Activated naive CD8-positive, alpha-beta T cell treated with anti-CD3 and anti-CD28 coated beads, Interleukin-2, amount 50 U/mL, for 24 hours (primary cell): ENCODE results near the gene ATP5PO.
A peak's percentile ranks its signal among the peaks of the same experiment; 100 is the strongest.

Source experiments
- ATAC-seq: fragments of 150-1000 bp; cut with Tn5 transposase; one replicate; pipeline ENCODE4 v1.10.0; 2021
- DNase-seq: peaks from one replicate; pipeline ENCODE4 v3.0.0; 2021
- H3K27ac Mint-ChIP-seq: one replicate; pipeline ENCODE4 v1.8.0; 2021; ENCODE audit warnings: mild to moderate bottlenecking, mixed read lengths
- H3K27me3 Mint-ChIP-seq: one replicate; pipeline ENCODE4 v1.8.0; 2021; ENCODE audit warnings: mixed read lengths
- H3K36me3 Mint-ChIP-seq: one replicate; pipeline ENCODE4 v1.8.0; 2021; ENCODE audit warnings: low read depth, mixed read lengths
- H3K4me1 Mint-ChIP-seq: one replicate; pipeline ENCODE4 v1.8.0; 2021; ENCODE audit warnings: mixed read lengths
- H3K4me3 Mint-ChIP-seq: one replicate; pipeline ENCODE4 v1.8.0; 2021; ENCODE audit warnings: mild to moderate bottlenecking, moderate library complexity, mixed read lengths
- H3K9me3 Mint-ChIP-seq: one replicate; pipeline ENCODE4 v1.8.0; 2021; ENCODE audit warnings: mixed read lengths

The ATP5PO gene

DNA sequence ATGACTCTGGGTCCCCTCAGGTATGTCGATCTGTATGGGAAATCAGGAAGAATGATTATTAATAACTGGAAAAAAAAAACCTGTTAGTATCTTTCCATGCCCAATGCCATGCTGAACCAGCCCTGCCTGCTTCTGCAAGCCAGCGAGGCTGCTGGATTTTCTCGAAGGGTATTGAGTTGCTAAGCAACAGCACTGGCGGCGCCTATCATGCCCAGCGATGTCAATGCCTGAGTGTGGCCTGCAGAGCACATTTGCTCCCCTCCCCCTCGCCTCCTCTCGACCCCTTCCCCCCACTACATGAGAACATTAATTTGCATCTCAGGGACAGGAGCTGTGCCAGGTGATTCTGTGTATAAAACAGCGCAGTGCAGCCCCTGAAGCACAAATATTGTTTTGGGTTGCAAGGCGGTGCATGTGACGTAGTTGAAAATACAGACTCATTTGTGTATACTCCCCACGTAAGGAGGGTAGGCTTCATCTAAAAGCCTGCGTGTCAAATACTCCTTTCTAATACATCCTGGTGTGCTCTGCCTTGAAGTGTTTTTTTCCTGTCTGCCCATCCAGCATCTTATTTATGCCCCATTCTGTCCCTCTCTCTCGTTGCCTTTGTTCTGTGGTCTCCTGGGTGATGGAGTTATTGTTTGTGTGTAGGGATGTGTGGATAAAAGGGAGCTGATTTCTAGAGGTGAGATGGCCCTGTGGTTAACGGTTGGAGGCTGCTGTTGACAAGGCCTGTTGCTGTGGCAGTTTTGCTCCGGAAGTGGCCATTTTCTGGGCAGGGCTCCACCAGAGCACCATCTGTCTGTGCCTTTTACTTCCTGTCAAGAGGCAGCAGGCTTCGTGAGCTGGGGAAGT is 32.7 kb upstream of the ATP5PO start:
- Mint-ChIP-seq H3K4me3 (peak overlapping the region; percentile 72), H3K36me3 (peaks cover 26% of the 10 kb centered on the region), H3K27me3 (peaks cover 4% of the 10 kb centered on the region), H3K4me1 (peaks cover 90% of the 10 kb centered on the region), H3K27ac (peak overlapping the region; percentile 100), H3K9me3 (peaks cover 17% of the 10 kb centered on the region)
- DNase-seq (peak; percentile 79), ATAC-seq (peak; percentile 50)

DNA sequence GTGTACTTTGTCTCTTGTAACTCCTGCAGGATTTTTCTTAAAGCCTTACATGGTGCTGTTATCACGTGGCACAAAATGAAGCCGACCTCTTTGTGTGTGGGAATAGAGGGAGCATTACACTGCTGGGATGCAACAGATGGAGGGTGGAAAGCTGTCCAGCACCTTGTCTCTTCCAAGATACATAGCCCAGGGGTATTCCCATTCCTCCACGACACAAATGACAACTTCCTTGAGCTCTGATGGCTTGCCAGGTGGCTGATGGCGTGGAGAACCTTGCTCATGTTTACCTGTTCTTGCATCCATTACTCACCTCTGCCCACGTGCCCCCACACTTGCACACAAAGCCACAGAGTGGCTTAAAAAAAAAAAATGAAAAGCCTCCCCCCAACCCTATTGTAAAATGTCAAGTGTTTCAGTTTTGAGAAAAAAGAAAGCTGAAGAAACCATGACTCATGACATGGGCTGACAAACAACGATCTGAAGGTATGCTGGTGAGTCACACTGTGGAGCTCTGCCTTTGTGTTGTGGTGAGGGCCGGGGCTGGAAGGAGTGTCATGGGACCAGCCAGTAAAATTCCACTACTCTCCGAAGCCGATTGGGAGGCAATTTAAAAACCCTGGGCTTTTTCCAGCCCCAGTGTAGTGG is 32.0 kb upstream of the ATP5PO start:
- peaks cover 87% of the 10 kb centered on the region for H3K4me1 Mint-ChIP-seq
- peak overlapping the region; percentile 72 for H3K4me3 Mint-ChIP-seq
- H3K9me3 Mint-ChIP-seq, result peaks cover 17% of the 10 kb centered on the region
- ATAC-seq (peak; percentile 71), DNase-seq (peak; percentile 79)
- H3K27ac Mint-ChIP-seq, result peak overlapping the region; percentile 100
- H3K36me3 Mint-ChIP-seq, result peaks cover 26% of the 10 kb centered on the region
- H3K27me3 Mint-ChIP-seq, result peaks cover 4% of the 10 kb centered on the region

DNA sequence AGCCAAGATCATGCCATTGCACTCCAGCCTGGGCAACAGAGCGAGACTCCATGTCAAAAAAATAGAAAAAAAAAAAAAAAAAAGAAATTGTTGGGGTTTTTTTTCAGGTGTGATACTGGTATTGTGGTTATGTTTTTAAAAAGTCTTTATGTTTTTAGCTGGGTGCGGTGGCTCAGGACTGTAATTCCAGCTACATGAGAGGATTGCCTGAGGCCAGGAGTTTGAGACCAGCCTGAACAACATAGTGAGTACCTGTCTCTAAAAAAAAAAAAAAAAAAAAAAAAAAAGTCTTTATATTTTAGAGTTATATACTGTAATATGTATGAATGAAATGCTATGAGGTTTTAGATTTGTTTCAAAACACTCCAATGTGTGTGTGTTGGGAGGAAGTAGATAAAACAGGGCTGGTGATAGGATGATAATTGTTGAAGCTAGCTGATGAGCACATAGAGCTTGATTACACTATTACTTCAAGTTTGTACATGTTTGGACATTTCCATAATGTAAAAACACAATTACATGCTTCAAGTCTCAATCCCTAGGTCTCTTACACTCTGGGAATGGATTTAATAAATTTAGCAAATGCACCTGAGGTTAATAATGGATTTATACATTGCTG is 30.2 kb upstream of the ATP5PO start:
- Mint-ChIP-seq H3K27ac (peak overlapping the region; percentile 41), H3K27me3 (peaks cover 4% of the 10 kb centered on the region), H3K4me3 (no peak overlapping the region), H3K9me3 (peaks cover 17% of the 10 kb centered on the region), H3K4me1 (peaks cover 81% of the 10 kb centered on the region), H3K36me3 (peaks cover 27% of the 10 kb centered on the region)
- DNase-seq (no peak), ATAC-seq (no peak)

DNA sequence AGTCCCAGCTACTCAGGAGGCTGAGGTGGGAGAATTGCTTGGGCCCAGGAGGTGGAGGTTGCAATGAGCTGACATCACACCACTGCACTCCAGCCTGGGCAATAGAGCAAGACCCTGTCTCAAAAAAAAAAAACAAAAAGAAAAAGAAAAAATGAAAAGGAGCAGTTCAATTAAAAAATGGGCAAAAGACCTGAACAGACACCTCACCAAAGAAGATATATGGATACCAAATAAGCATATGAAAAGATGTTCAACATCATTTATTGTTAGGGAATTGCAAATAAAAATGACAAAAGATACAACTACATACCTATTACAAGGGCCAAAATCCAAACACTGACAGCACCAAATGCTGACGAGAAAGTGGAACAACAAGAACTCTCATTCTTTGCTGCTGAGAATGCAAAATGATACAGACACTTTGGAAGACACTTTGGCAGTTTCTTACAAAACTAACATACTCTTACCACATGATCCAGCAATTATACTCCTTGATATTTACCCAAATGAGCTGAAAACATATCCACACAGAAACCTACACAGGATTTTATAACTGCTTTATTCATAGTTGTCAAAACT is 28.7 kb upstream of the ATP5PO start:
- no peak overlapping the region for H3K4me3 Mint-ChIP-seq
- H3K27ac Mint-ChIP-seq, result peak overlapping the region; percentile 13
- peaks cover 31% of the 10 kb centered on the region for H3K36me3 Mint-ChIP-seq
- H3K27me3 Mint-ChIP-seq, result peaks cover 4% of the 10 kb centered on the region
- no peak for DNase-seq
- ATAC-seq, result no peak
- peaks cover 82% of the 10 kb centered on the region for H3K4me1 Mint-ChIP-seq
- peaks cover 17% of the 10 kb centered on the region for H3K9me3 Mint-ChIP-seq

DNA sequence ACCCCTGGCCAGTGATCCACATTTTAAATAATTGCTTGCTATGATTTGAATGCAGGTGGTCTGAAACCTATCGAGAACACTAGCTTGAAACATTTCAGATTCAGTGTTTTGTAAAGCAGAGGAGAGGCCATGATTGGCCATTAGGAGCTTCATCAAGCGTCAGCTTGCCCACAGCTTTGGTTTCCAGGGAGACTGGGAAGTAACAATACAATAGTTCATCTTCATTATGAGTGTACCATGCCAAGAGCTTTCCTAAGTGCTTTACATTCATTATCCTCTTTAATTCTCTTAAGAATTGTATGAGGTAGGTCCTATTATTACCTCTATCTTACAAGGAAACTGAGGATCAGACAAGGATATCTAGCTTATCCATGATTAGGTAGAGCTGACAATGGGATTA is 27.7 kb upstream of the ATP5PO start:
- Mint-ChIP-seq H3K4me1 (peaks cover 82% of the 10 kb centered on the region), H3K4me3 (no peak overlapping the region), H3K9me3 (peaks cover 17% of the 10 kb centered on the region), H3K27me3 (peaks cover 4% of the 10 kb centered on the region), H3K36me3 (peaks cover 36% of the 10 kb centered on the region), H3K27ac (peak overlapping the region; percentile 46)
- no peak for DNase-seq
- ATAC-seq, result no peak

DNA sequence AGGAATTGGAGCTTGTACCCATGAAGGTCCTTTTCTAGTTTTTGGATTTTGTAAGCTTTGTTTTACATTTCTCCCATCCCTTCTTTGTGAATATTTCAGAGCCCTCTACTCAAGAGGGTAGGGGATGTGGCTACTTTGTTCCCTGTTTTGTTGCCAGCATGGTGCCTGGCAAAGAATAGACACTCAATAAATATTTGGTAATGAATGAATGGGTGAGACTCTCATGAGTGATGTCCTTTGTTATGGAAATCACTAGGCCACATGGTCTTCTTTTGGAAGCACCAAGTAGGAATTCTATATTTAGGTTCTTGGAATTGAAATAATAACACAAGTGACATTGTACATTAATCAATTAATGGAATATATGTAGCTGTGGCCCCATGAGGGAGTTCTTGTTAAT is 26.8 kb upstream of the ATP5PO start:
- peak overlapping the region; percentile 27 for H3K27ac Mint-ChIP-seq
- ATAC-seq, result no peak
- peaks cover 82% of the 10 kb centered on the region for H3K4me1 Mint-ChIP-seq
- H3K36me3 Mint-ChIP-seq, result peaks cover 30% of the 10 kb centered on the region
- no peaks in the 10 kb centered on the region for H3K27me3 Mint-ChIP-seq
- H3K9me3 Mint-ChIP-seq, result peaks cover 12% of the 10 kb centered on the region
- no peak overlapping the region for H3K4me3 Mint-ChIP-seq
- no peak for DNase-seq

DNA sequence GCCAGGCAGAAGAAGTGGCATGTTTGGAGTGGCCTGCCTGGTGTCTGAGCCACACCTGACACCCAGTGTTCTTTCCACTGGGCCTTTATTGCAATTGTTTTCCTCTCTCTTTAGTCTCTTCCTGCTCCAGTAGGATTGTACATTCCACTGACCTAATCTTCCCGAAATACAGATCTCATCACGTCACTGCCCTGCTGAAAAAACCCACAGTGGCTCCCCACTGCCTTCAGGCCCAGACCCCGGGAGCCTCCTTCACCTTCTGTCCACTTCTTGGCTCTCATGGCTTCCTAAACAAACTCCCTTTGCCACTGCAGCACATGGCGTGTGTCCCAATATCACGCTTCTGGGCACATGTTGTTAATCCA is 25.3 kb upstream of the ATP5PO start:
- Mint-ChIP-seq H3K27ac (peak overlapping the region; percentile 68), H3K27me3 (no peaks in the 10 kb centered on the region), H3K4me1 (peaks cover 82% of the 10 kb centered on the region), H3K4me3 (no peak overlapping the region), H3K9me3 (peaks cover 11% of the 10 kb centered on the region), H3K36me3 (peaks cover 25% of the 10 kb centered on the region)
- DNase-seq (no peak), ATAC-seq (no peak)

DNA sequence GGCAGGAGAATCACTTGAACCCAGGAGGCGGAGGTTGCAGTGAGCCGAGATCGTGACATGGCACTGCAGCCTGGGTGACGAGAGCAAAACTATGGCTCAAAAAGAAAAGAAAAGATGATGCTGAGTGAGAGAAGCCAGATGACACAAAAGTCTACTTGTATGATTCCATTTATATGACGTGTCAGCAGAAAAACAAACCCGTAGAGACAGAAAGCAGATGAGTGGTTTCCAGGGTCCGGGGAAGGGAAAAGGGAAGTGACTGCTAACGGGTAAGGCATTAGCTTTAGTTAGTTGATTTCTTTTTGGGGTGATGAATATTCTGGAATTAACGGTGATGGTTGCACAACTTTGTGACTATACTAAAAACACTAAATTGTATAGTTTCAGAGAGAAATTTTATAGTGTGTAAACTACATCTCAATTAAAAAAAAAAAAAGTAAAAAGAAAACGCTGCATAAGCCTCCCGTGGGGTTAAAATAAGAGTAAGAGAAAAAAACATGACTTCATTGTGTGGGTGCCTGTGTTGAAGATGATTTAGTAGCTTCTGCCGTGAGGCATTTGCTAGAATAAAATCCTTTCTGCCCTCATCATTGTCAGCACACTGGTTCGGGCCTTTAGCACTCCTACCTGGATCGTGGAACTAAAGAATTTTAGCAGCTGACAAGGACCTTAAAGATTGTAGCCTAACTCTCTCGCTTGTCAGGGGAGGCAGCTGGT is 24.7 kb upstream of the ATP5PO start:
- H3K36me3 Mint-ChIP-seq, result peaks cover 25% of the 10 kb centered on the region
- peak overlapping the region; percentile 68 for H3K27ac Mint-ChIP-seq
- H3K27me3 Mint-ChIP-seq, result no peaks in the 10 kb centered on the region
- DNase-seq (no peak), ATAC-seq (no peak)
- H3K9me3 Mint-ChIP-seq, result peaks cover 11% of the 10 kb centered on the region
- H3K4me1 Mint-ChIP-seq, result peaks cover 84% of the 10 kb centered on the region
- no peak overlapping the region for H3K4me3 Mint-ChIP-seq

DNA sequence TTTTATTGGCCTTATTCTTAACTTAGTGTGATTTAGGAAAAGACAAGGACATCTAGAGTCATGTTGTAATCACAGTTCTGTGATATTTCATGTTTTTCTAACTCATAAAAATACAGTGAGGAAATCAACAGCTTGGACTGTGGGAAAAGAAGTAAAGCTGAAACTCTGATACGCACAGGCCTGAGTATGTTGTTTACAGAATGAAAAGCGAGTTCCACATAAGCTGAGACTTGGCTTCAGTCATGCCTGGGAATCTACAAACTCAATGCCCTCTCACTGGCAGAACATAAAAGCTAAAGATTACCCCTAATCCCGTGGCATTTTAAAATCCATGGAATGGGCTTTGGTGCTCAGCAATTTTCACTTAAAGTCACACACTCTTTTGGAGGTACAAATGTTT is 23.6 kb upstream of the ATP5PO start:
- no peak overlapping the region for H3K4me3 Mint-ChIP-seq
- H3K9me3 Mint-ChIP-seq, result peaks cover 1% of the 10 kb centered on the region
- H3K36me3 Mint-ChIP-seq, result peaks cover 17% of the 10 kb centered on the region
- ATAC-seq, result no peak
- peaks cover 84% of the 10 kb centered on the region for H3K4me1 Mint-ChIP-seq
- no peaks in the 10 kb centered on the region for H3K27me3 Mint-ChIP-seq
- no peak for DNase-seq
- H3K27ac Mint-ChIP-seq, result peak overlapping the region; percentile 88

DNA sequence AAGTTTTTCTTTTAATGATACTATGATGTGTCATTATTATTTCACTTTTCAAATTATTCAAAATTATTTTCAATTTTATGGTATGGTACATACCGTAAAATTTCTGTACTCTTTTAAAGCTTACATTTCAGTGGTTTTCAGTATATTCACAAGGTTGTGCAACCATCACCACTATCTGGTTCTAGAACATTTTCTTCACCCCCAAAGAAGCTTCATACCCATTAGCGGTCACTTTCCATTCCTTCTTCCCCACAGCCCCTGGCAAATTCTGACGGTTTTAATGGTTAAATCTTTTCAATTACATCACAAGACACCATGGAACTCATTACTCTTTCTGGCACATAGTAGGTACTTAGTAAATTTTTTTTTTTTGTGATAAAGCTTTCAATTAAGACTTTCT is 22.8 kb upstream of the ATP5PO start:
- Mint-ChIP-seq H3K4me1 (peaks cover 86% of the 10 kb centered on the region), H3K9me3 (no peaks in the 10 kb centered on the region), H3K27me3 (no peaks in the 10 kb centered on the region), H3K4me3 (peak overlapping the region; percentile 18), H3K27ac (peak overlapping the region; percentile 88), H3K36me3 (peaks cover 15% of the 10 kb centered on the region)
- ATAC-seq (no peak), DNase-seq (no peak)

DNA sequence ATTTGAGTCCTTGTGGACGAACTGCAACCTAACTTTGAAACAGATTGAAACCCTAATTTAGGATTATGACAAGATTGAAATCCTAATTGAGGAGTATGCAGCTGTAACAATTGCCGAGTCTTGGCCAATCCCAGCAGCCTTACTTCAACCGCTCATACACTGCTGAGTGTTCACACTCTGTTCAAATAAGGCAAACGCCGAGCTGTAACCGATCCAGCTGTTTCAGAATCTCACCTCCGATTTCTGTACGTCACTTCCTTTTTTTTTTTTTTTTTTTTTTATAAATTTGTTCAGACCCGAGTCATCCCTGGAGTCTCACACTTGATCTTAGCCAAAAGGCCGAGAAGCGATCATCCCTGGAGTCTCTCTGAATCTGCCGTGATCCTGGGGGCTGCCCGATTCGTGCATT is 22.3 kb upstream of the ATP5PO start:
- Mint-ChIP-seq H3K27me3 (no peaks in the 10 kb centered on the region), H3K9me3 (no peaks in the 10 kb centered on the region), H3K4me1 (peaks cover 86% of the 10 kb centered on the region), H3K27ac (peak overlapping the region; percentile 88), H3K36me3 (peaks cover 16% of the 10 kb centered on the region), H3K4me3 (peak overlapping the region; percentile 45)
- DNase-seq, result peak; percentile 26
- ATAC-seq, result peak; percentile 66

DNA sequence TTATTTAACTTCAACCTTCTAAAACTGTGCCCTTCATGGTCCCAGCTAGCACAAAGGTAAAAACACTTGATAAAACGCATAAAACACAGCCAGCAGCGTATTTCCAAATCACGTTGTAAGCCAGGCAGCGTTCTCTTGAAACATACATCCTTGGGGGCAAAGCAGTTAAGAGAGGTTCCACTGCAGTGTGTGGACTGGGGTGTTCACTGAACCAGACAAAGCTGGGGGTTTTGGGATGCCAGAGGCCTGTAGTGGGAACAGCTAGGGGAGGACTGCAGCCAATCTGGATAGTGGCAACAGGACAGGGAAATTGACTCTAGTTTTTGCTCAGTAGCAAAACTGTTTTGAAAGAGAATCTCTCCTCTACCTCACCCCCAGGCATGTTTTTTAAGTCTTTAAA is 21.5 kb upstream of the ATP5PO start:
- Mint-ChIP-seq H3K9me3 (no peaks in the 10 kb centered on the region), H3K36me3 (peaks cover 16% of the 10 kb centered on the region), H3K4me3 (peak overlapping the region; percentile 45), H3K4me1 (peaks cover 89% of the 10 kb centered on the region), H3K27me3 (no peaks in the 10 kb centered on the region), H3K27ac (peak overlapping the region; percentile 88)
- no peak for DNase-seq
- ATAC-seq, result no peak

DNA sequence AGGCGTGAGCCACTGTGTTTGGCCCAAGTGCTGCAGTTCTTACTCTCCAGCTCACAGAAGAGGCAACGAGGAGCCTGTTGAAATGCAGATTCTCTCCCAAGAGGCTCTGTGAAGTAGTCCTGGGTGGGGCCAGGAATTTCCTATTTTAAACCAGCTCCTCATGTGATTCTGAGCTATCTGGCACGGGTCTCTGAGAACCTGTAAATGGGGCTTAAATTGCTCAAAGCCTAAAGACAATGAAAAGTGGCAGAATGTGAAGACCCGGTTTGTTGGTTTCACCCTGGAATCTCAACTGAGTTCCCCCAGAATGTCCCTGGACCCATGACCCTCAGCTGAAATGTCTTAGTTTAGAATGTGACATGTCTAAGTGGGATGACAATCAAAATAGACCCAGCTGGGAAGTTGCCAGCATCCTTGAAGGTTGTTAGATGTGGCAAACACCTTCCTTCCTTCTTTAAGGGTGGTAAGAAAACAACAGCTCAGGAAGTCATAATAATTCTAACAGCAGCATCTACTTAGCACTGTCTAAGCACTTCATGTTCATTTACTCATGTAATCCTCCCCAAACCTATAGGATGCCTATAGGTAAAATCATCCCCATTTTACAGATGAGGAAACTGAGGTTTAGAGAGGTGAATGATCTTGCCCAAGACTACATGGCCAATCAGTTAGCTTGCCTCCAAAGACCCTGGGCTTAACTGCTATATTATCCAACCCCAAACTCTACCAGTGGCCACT is 20.9 kb upstream of the ATP5PO start:
- H3K4me3 Mint-ChIP-seq, result peak overlapping the region; percentile 45
- H3K27ac Mint-ChIP-seq, result peak overlapping the region; percentile 88
- no peaks in the 10 kb centered on the region for H3K27me3 Mint-ChIP-seq
- peaks cover 16% of the 10 kb centered on the region for H3K36me3 Mint-ChIP-seq
- DNase-seq, result peak; percentile 26
- no peaks in the 10 kb centered on the region for H3K9me3 Mint-ChIP-seq
- peaks cover 91% of the 10 kb centered on the region for H3K4me1 Mint-ChIP-seq
- ATAC-seq, result peak; percentile 22
